ENCODE results near the gene TBC1D14. TPM values are rescaled to one million over a fixed set of nuclear protein-coding genes. Genes with fewer than 3 reads are reported as not detected.

The TBC1D14 gene
- total and polyA plus RNA-seq, 7 donors = 19.2 to 46.4 (median 29.5) TPM

DNA sequence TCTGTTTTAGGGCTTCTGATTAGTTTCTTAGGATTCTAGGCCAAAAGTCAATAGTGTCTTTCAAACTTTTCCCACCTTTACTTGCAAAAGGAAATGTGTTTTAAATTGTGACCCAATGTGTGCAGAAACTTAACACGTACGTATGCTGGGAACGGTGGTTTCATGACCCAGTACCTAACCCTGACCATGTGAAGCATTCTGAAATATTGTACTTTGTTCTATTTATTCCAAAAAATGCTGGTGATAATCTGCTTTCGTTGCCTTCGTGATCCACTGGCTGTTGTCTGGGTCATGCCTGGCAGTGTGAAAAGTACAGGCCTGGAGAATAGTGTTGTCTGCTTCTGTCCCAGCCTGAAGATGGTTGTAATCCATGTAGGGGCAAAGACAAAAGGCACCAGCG is 106.9 kb downstream of the TBC1D14 start:
- H3K4me3 ChIP-seq = no peak overlapping the region
- H3K36me3 ChIP-seq = peaks cover 7 to 90% (median 42%) of the 10 kb centered on the region in 4 donors
- no peak for DNase-seq
- no peaks in the 10 kb centered on the region for H3K27me3 ChIP-seq
- WGBS, 2 donors = 91 to 97% methylated on average over 6 of the region's 6 CpGs
- no peak overlapping the region for H3K27ac ChIP-seq
- no peaks in the 10 kb centered on the region for H3K4me1 ChIP-seq
- TF ChIP-seq, protein P1, sequence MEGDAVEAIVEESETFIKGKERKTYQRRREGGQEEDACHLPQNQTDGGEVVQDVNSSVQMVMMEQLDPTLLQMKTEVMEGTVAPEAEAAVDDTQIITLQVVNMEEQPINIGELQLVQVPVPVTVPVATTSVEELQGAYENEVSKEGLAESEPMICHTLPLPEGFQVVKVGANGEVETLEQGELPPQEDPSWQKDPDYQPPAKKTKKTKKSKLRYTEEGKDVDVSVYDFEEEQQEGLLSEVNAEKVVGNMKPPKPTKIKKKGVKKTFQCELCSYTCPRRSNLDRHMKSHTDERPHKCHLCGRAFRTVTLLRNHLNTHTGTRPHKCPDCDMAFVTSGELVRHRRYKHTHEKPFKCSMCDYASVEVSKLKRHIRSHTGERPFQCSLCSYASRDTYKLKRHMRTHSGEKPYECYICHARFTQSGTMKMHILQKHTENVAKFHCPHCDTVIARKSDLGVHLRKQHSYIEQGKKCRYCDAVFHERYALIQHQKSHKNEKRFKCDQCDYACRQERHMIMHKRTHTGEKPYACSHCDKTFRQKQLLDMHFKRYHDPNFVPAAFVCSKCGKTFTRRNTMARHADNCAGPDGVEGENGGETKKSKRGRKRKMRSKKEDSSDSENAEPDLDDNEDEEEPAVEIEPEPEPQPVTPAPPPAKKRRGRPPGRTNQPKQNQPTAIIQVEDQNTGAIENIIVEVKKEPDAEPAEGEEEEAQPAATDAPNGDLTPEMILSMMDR (IDR thresholded peaks at IDR 0.05) = no peak
- TF ChIP-seq POLR2AphosphoS5 (IDR thresholded peaks at IDR 0.05) (no peak), POLR2A (IDR thresholded peaks at IDR 0.05) (no peak), EP300 (IDR thresholded peaks at IDR 0.05) (no peak)
- no peaks in the 10 kb centered on the region for H3K9me3 ChIP-seq
- intact Hi-C loops (cut with DNase I) = no loop called here

GRCh38 chr4:7017446-7018048 is 107.9 kb downstream of the TBC1D14 start:
- intact Hi-C loops (cut with DNase I) = no loop called here
- Histone ChIP-seq H3K27me3 (no peaks in the 10 kb centered on the region), H3K4me1 (no peaks in the 10 kb centered on the region), H3K36me3 (peaks cover 7 to 90% (median 39%) of the 10 kb centered on the region in 4 donors), H3K9me3 (no peaks in the 10 kb centered on the region), H3K27ac (no peak overlapping the region), H3K4me3 (no peak overlapping the region)
- TF ChIP-seq POLR2A (IDR thresholded peaks at IDR 0.05) (no peak), POLR2AphosphoS5 (IDR thresholded peaks at IDR 0.05) (no peak), EP300 (IDR thresholded peaks at IDR 0.05) (no peak)
- TF ChIP-seq, protein P1 (IDR thresholded peaks at IDR 0.05) = no peak
- no peak for DNase-seq
- 94% methylated on average over 6 of the region's 6 CpGs for WGBS, 2 donors

GRCh38 chr4:7018281-7018680 is 108.7 kb downstream of the TBC1D14 start:
- Histone ChIP-seq H3K36me3 (peaks cover 7 to 90% (median 37%) of the 10 kb centered on the region in 4 donors), H3K27me3 (no peaks in the 10 kb centered on the region), H3K27ac (no peak overlapping the region), H3K9me3 (no peaks in the 10 kb centered on the region), H3K4me1 (no peaks in the 10 kb centered on the region), H3K4me3 (no peak overlapping the region)
- no peak for DNase-seq
- 96 to 97% methylated on average over 9 of the region's 9 CpGs for WGBS, 2 donors
- TF ChIP-seq EP300 (IDR thresholded peaks at IDR 0.05) (no peak), POLR2AphosphoS5 (IDR thresholded peaks at IDR 0.05) (no peak), POLR2A (IDR thresholded peaks at IDR 0.05) (no peak)
- TF ChIP-seq, protein P1 (IDR thresholded peaks at IDR 0.05) = no peak
- intact Hi-C loops (cut with DNase I) = no loop called here

GRCh38 chr4:7019367-7019766 is 109.7 kb downstream of the TBC1D14 start:
- Histone ChIP-seq H3K36me3 (peaks cover 7 to 90% (median 35%) of the 10 kb centered on the region in 4 donors), H3K27ac (no peak overlapping the region), H3K4me3 (no peak overlapping the region), H3K4me1 (no peaks in the 10 kb centered on the region), H3K9me3 (no peaks in the 10 kb centered on the region), H3K27me3 (no peaks in the 10 kb centered on the region)
- 92% methylated on average over 10 of the region's 10 CpGs for WGBS, 2 donors
- TF ChIP-seq EP300 (IDR thresholded peaks at IDR 0.05) = no peak
- no peak for TF ChIP-seq POLR2AphosphoS5 (IDR thresholded peaks at IDR 0.05)
- TF ChIP-seq, protein P1 (IDR thresholded peaks at IDR 0.05) = no peak
- no peak for TF ChIP-seq POLR2A (IDR thresholded peaks at IDR 0.05)
- intact Hi-C loops (cut with DNase I) = no loop called here
- DNase-seq = no peak

- DNase-seq = no peak
- no peaks in the 10 kb centered on the region for H3K9me3 ChIP-seq
- intact Hi-C loops (cut with DNase I) = no loop called here
- 94 to 97% methylated on average over 2 of the region's 2 CpGs for WGBS, 2 donors
- no peak overlapping the region for H3K4me3 ChIP-seq
- TF ChIP-seq POLR2A (IDR thresholded peaks at IDR 0.05) = no peak
- TF ChIP-seq EP300 (IDR thresholded peaks at IDR 0.05) = no peak
- no peak for TF ChIP-seq POLR2AphosphoS5 (IDR thresholded peaks at IDR 0.05)
- TF ChIP-seq, protein P1 (IDR thresholded peaks at IDR 0.05) = no peak
- no peaks in the 10 kb centered on the region for H3K27me3 ChIP-seq
- no peak overlapping the region for H3K27ac ChIP-seq
- H3K4me1 ChIP-seq = no peaks in the 10 kb centered on the region
- H3K36me3 ChIP-seq = peaks cover 0 to 90% (median 28%) of the 10 kb centered on the region in 4 donors
Observed at GRCh38 chr4:7020290-7020689, 110.7 kb downstream of the TBC1D14 start.

All from sigmoid colon (tissue), 7 donors.